H1 (cell line): ENCODE measurements around the gene NDUFAF8. TPM values are rescaled to one million over a fixed set of nuclear protein-coding genes. Genes with fewer than 3 reads are reported as not detected.

Source experiments
- CTCF ChIA-PET: fragments of 300-600 bp; sonication (Branson Sonifier 250); formaldehyde crosslinking; loops from one replicate; lab custom pipeline; 2021; ENCODE audit not compliant: partially characterized antibody; lab: Charles Lee
- POLR2A ChIA-PET: fragments of 300-600 bp; sonication (Branson Sonifier 250); formaldehyde crosslinking; loops from one replicate; lab custom pipeline; 2021; ENCODE audit warnings: inconsistent platforms; ENCODE audit not compliant: partially characterized antibody; lab: Charles Lee
- DNase-seq, 2 experiments: peaks; one replicate each; pipeline versions ENCODE4 v3.0.0 to v3.0.0-alpha.2; 2010 to 2022; ENCODE audit warnings: low spot score in 2 of 2, low read depth in 1 of 2, mixed read lengths in 1 of 2
- FAIRE-seq: peaks from 2 replicates; lab custom pipeline; 2011; peaks lifted over from hg19 to GRCh38; lab: Jason Lieb, UNC
- H2AFZ ChIP-seq: 2 replicates; pipeline ENCODE4 v1.8.1; 2012; ENCODE audit warnings: low read length, inconsistent platforms
- H2AK5ac ChIP-seq: 2 replicates; pipeline ENCODE4 v1.6.1; 2013; ENCODE audit warnings: low read depth, low read length
- H2BK120ac ChIP-seq: replicated peaks from 2 replicates; pipeline ENCODE3; 2013; ENCODE audit warnings: low read depth, low read length, inconsistent platforms
- H2BK12ac ChIP-seq: 2 replicates; pipeline ENCODE4 v1.6.1; 2013; ENCODE audit warnings: low read depth, low read length
- H2BK15ac ChIP-seq: 2 replicates; pipeline ENCODE4 v1.6.1; 2013; ENCODE audit warnings: low read length
- H2BK20ac ChIP-seq: 2 replicates; pipeline ENCODE4 v1.6.1; 2013; ENCODE audit warnings: low read length
- H2BK5ac ChIP-seq: 2 replicates; pipeline ENCODE4 v1.6.1; 2013; ENCODE audit warnings: low read depth, low read length
- H3K14ac ChIP-seq: 2 replicates; pipeline ENCODE4 v1.6.1; 2013; ENCODE audit warnings: inconsistent platforms; ENCODE audit not compliant: insufficient read length
- H3K18ac ChIP-seq: 2 replicates; pipeline ENCODE4 v1.6.1; 2013; ENCODE audit warnings: low read length; ENCODE audit errors: extremely low read depth
- H3K23ac ChIP-seq: 2 replicates; pipeline ENCODE4 v1.6.1; 2013; ENCODE audit warnings: inconsistent platforms; ENCODE audit not compliant: insufficient read length
- H3K23me2 ChIP-seq: 2 replicates; pipeline ENCODE4 v1.6.1; 2013; ENCODE audit warnings: low read depth, low read length
- H3K27ac ChIP-seq: 2 replicates; pipeline ENCODE4 v1.6.1; 2011; ENCODE audit warnings: low read depth, low read length, inconsistent platforms
- H3K27me3 ChIP-seq, 4 experiments: replicated peaks in 1 of 4; 1 replicate in 1 of 4; 2 replicates in 3 of 4; pipeline versions ENCODE4 v1.6.1 to v1.8.1; 2011 to 2013; ENCODE audit warnings: low read length in 3 of 4, mild to moderate bottlenecking in 3 of 4, inconsistent platforms in 2 of 4, mixed read lengths in 2 of 4, moderate library complexity in 1 of 4; ENCODE audit not compliant: control insufficient read depth in 3 of 4, insufficient read depth in 3 of 4; ENCODE audit errors: extremely low read depth in 1 of 4
- H3K36me3 ChIP-seq, 4 experiments: 2 replicates each; pipeline versions ENCODE4 v1.6.1 to v1.8.1; 2011 to 2013; ENCODE audit warnings: mild to moderate bottlenecking in 4 of 4, low read length in 3 of 4, moderate library complexity in 2 of 4, control low read depth in 1 of 4, inconsistent platforms in 1 of 4; ENCODE audit not compliant: insufficient read depth in 4 of 4, control insufficient read depth in 2 of 4
- H3K4ac ChIP-seq: replicated peaks from 2 replicates; pipeline ENCODE3; 2013; ENCODE audit warnings: low read length, low read depth, mixed read lengths, inconsistent platforms; ENCODE audit not compliant: insufficient read length
- H3K4me1 ChIP-seq, 4 experiments: replicated peaks in 1 of 4; 1 replicate in 1 of 4; 2 replicates in 3 of 4; pipeline versions ENCODE4 v1.6.1 to v1.8.1; 2011 to 2013; ENCODE audit warnings: low read length in 3 of 4, inconsistent platforms in 2 of 4, mixed read lengths in 1 of 4; ENCODE audit not compliant: insufficient read depth in 4 of 4, control insufficient read depth in 3 of 4
- H3K4me2 ChIP-seq, 2 experiments: 2 replicates each; pipeline versions ENCODE4 v1.6.1 to v1.8.1; 2011 to 2013; ENCODE audit warnings: low read depth in 2 of 2, low read length in 2 of 2, control low read depth in 1 of 2, inconsistent platforms in 1 of 2, mild to moderate bottlenecking in 1 of 2; ENCODE audit not compliant: insufficient read depth in 1 of 2
- H3K4me3 ChIP-seq, 4 experiments: fragments of 200-600, 300-600 bp in 1 of 4; sonication (generic), shearing (Covaris generic), sonication (Bioruptor Twin) in 1 of 4; 2 replicates each; pipeline versions ENCODE4 v1.5.1 to v1.8.1; 2011 to 2016; ENCODE audit warnings: low read length in 4 of 4, low read depth in 3 of 4, control low read depth in 2 of 4, inconsistent platforms in 2 of 4, mild to moderate bottlenecking in 2 of 4, mixed read lengths in 1 of 4, moderate library complexity in 1 of 4; ENCODE audit not compliant: insufficient read depth in 2 of 4; ENCODE audit errors: extremely low read depth in 1 of 4
- H3K56ac ChIP-seq: replicated peaks from 2 replicates; pipeline ENCODE3; 2013; ENCODE audit warnings: low read depth, mild to moderate bottlenecking, mixed read lengths, low read length, inconsistent platforms; ENCODE audit not compliant: insufficient read length
- H3K79me1 ChIP-seq: 2 replicates; pipeline ENCODE4 v1.6.1; 2013; ENCODE audit warnings: low read depth, low read length, control low read depth
- H3K79me2 ChIP-seq, 2 experiments: 2 replicates each; pipeline versions ENCODE4 v1.6.1 to v1.8.1; 2012 to 2013; ENCODE audit warnings: low read length in 2 of 2, mild to moderate bottlenecking in 2 of 2, inconsistent platforms in 1 of 2; ENCODE audit not compliant: insufficient read depth in 2 of 2, control insufficient read depth in 1 of 2
- H3K9ac ChIP-seq, 4 experiments: replicated peaks in 1 of 4; 1 replicate in 1 of 4; 2 replicates in 3 of 4; pipeline versions ENCODE4 v1.6.1 to v1.8.1; 2011 to 2013; ENCODE audit warnings: low read depth in 3 of 4, low read length in 3 of 4, control low read depth in 2 of 4, mild to moderate bottlenecking in 2 of 4, moderate library complexity in 2 of 4, inconsistent platforms in 1 of 4; ENCODE audit errors: extremely low read depth in 1 of 4
- H3K9me3 ChIP-seq, 2 experiments: 2 replicates each; pipeline versions ENCODE4 v1.6.1 to v1.8.1; 2012 to 2013; ENCODE audit warnings: mild to moderate bottlenecking in 2 of 2, moderate library complexity in 2 of 2, control low read depth in 1 of 2, inconsistent platforms in 1 of 2, low read depth in 1 of 2, low read length in 1 of 2, mixed read lengths in 1 of 2; ENCODE audit not compliant: insufficient read depth in 2 of 2
- H4K20me1 ChIP-seq, 2 experiments: replicated peaks in 1 of 2; 2 replicates each; pipeline versions ENCODE3 to v1.8.1; 2011 to 2013; ENCODE audit warnings: inconsistent platforms in 2 of 2, low read length in 2 of 2, mild to moderate bottlenecking in 1 of 2; ENCODE audit not compliant: insufficient read depth in 2 of 2, control insufficient read depth in 1 of 2
- H4K5ac ChIP-seq: 2 replicates; pipeline ENCODE4 v1.6.1; 2013; ENCODE audit warnings: low read length, low read depth, mixed read lengths, inconsistent platforms; ENCODE audit not compliant: insufficient read length
- H4K8ac ChIP-seq: 2 replicates; pipeline ENCODE4 v1.8.0; 2013; ENCODE audit warnings: mild to moderate bottlenecking, moderate library complexity, low read length, inconsistent platforms; ENCODE audit not compliant: insufficient read depth; ENCODE audit errors: extremely low read depth
- H4K91ac ChIP-seq: replicated peaks from 2 replicates; pipeline ENCODE3; 2013; ENCODE audit warnings: low read length, mixed read lengths, inconsistent platforms; ENCODE audit not compliant: insufficient read length
- ASH2L ChIP-seq: fragments of 200-600, 300-600 bp; sonication (generic); IDR thresholded peaks from one replicate; pipeline ENCODE4 v1.7.1; 2017; ENCODE audit warnings: low read length
- POLR2AphosphoS5 ChIP-seq: IDR thresholded peaks from 2 replicates; pipeline ENCODE4 v1.6.1; 2011; ENCODE audit warnings: low read depth, low read length
- RBBP5 ChIP-seq: IDR thresholded peaks from 2 replicates; pipeline ENCODE4 v1.7.1; 2012; ENCODE audit warnings: low read depth, mild to moderate bottlenecking, inconsistent platforms, low read length, moderate library complexity, borderline replicate concordance
- WGBS, 2 experiments: shearing (Covaris generic) in 1 of 2; methylation state at CpG; one replicate each; pipeline versions ENCODE4 v1.1.6 to v1.1.7; 2013 to 2015; ENCODE audit warnings: low lambda C conversion rate in 2 of 2, mixed read lengths in 2 of 2, inconsistent platforms in 1 of 2, low coverage in 1 of 2, missing lambda C conversion rate in 1 of 2; ENCODE audit not compliant: insufficient replicate concordance in 2 of 2, insufficient coverage in 1 of 2, insufficient read length in 1 of 2; ENCODE audit errors: extremely low coverage in 1 of 2, missing lambda C conversion rate in 1 of 2; 5-methylcytosine and 5-hydroxymethylcytosine counted together
- polyA plus RNA-seq, 7 experiments: library from polyadenylated mRNA; depleted of rRNA in 3 of 7; stranded (reverse) in 5 of 7; unstranded in 2 of 7; fragments of >200 nt in 5 of 7; fragments of 200-250 nt in 2 of 7; gene quantifications; 1 replicate in 5 of 7; 2 replicates in 1 of 7; 4 replicates in 1 of 7; pipeline versions ENCODE4 v1.2.1 to v1.2.3, GENCODE V29; 2011 to 2013; ENCODE audit warnings: missing spikeins in 2 of 7, mixed read lengths in 2 of 7
- total RNA-seq: library from RNA; stranded (reverse); fragmentation: NEBNext Ultra II Directional; extraction: Animal tissue kit (Norgen Biotek cat#: 25700); gene quantifications from 2 replicates; pipeline ENCODE4 v1.2.1, GENCODE V29; 2021

Gene NDUFAF8
- total and polyA plus RNA-seq, 2 of the 8 experiments (the other 6 are each of a cell fraction or from before 2014, with no cell fraction given) = 48.9 to 91.1 TPM

DNA sequence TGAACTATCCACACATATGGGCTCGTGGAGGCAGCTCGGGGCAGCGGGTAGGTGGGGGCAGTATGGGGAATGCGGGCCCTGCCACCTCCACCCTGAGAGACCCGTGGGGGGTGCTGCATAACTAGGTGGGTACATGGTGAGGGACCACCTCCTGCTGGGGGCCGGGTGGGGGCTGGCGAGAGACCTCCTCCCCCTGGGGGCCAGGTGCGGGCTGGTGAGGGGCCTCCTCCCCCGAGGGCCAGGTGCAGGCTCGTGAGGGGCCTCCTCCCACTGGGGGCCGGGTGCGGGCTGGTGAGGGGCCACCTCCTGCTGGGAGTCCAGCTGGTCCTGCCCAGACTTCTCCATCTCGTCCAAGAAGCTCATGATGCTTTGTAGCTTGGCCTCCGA lies 41.7 kb upstream of the NDUFAF8 start:
- Histone ChIP-seq H3K27ac (no peak overlapping the region), H2AFZ (no peak overlapping the region), H3K9ac (no peak overlapping the region), H3K18ac (no peak overlapping the region), H4K8ac (no peak overlapping the region), H2BK20ac (no peak overlapping the region), H3K79me1 (no peaks in the 10 kb centered on the region), H2AK5ac (no peak overlapping the region), H3K4me2 (no peak overlapping the region), H3K56ac (no peak overlapping the region), H3K4ac (no peak overlapping the region), H3K23me2 (no peaks in the 10 kb centered on the region), H3K9me3 (no peaks in the 10 kb centered on the region), H4K20me1 (peaks cover 0 to 4% of the 10 kb centered on the region in 2 experiments), H3K36me3 (peaks cover 2 to 26% (median 5%) of the 10 kb centered on the region in 4 experiments; a peak in 3 of 8 replicates), H2BK12ac (no peak overlapping the region), H2BK5ac (no peak overlapping the region), H3K79me2 (no peaks in the 10 kb centered on the region)
- DNase-seq (no peak), FAIRE-seq (no peak)
- POLR2A ChIA-PET = interaction anchor here (1.7 kb wide), 1 partner anchor 22 kb away, joined by 3 read pairs; no protein-coding TSS in a partner anchor
- CTCF ChIA-PET = interaction anchor here (1.1 to 3.7 kb wide), 5 partner anchors 19 to 243 kb away, joined by 3 to 16 read pairs (median 5); no protein-coding TSS in a partner anchor
- TF ChIP-seq RBBP5 (no peak), ASH2L (no peak), POLR2AphosphoS5 (no peak)
- TF ChIP-seq, all 59 proteins: peak for 0
- no peak overlapping the region for H2BK15ac ChIP-seq
- no peaks in the 10 kb centered on the region; a peak in 1 of 7 replicates for H3K4me1 ChIP-seq
- WGBS, 2 experiments = 87% methylated on average over 6 of the region's 14 CpGs; no CpG with 5 or more reads in 1 of the 2 experiments
- H4K91ac ChIP-seq = no peak overlapping the region
- H3K14ac ChIP-seq = no peak overlapping the region
- no peaks in the 10 kb centered on the region for H3K27me3 ChIP-seq
- H3K4me3 ChIP-seq = no peak overlapping the region
- H2BK120ac ChIP-seq = no peak overlapping the region
- no peak overlapping the region for H3K23ac ChIP-seq
- H4K5ac ChIP-seq = no peak overlapping the region
